ENCODE results near the gene LETM1. TPM values are rescaled to one million over a fixed set of nuclear protein-coding genes. Genes with fewer than 3 reads are reported as not detected.
A peak's percentile ranks its signal among the peaks of the same experiment; 100 is the strongest.

The LETM1 gene
- polyA plus RNA-seq, 1 donor (not counting 4 experiments of a cell fraction or from before 2014, with no cell fraction given): 25.6 TPM

DNA sequence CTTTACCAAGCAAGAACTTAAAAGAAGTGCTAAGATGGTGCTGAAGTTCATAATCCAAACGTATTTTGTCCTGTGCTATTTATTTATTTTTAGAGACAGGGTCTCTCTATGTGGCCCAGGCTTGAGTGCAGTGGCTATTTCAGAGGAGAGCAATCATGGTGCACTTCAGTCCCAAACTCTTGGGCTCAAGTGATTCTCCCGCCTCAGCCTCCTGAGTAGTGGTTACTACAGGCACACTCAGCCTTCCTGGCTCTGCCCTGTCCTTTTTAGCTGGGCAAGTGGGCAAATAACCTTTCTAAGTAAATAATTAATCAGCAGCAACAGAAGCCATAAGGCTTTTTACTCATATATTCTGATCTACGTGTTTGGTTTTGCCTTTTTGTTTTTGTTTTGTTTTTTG lies 17.8 kb upstream of the LETM1 start:
- Histone ChIP-seq H3K36me3 (ENCODE audit: control insufficient read depth in 2 of 2, extremely low read depth in 1 of 2, insufficient read depth in 2 of 2, low read length in 2 of 2) (peaks cover 0 to 4% of the 10 kb centered on the region in 2 experiments), H2AFZ (ENCODE audit: control insufficient read depth, low read length) (no peak overlapping the region), H4K20me1 (ENCODE audit: control insufficient read depth, extremely low read depth, insufficient read depth, low read length) (peaks cover 4% of the 10 kb centered on the region), H3K4me2 (ENCODE audit: control insufficient read depth, extremely low read depth, insufficient read depth, low read depth, low read length) (peak overlapping the region; percentile 82), H3K4me3 (ENCODE audit: control insufficient read depth in 2 of 3, extremely low read depth in 1 of 3, insufficient read depth in 2 of 3, low read depth in 1 of 3, low read length in 3 of 3) (peak overlapping the region in 1 of 3 experiments; percentile 29), H3K9ac (ENCODE audit: control insufficient read depth, extremely low read depth, insufficient read depth, low read length) (no peak overlapping the region), H3K27ac (ENCODE audit: control insufficient read depth, insufficient read depth, low read length) (peak overlapping the region; percentile 78), H3K9me1 (ENCODE audit: control insufficient read depth, extremely low read depth, insufficient read depth, low read length) (no peaks in the 10 kb centered on the region), H3K4me1 (ENCODE audit: control insufficient read depth, extremely low read depth, insufficient read depth, low read length) (peaks cover 28% of the 10 kb centered on the region), H3K9me3 (ENCODE audit: control insufficient read depth, low read depth, low read length) (no peaks in the 10 kb centered on the region), H3K79me2 (ENCODE audit: control insufficient read depth, insufficient read depth, low read length) (peaks cover 68% of the 10 kb centered on the region), H3K27me3 (ENCODE audit: control insufficient read depth, extremely low read depth, insufficient read depth, low read length) (no peaks in the 10 kb centered on the region)
- FAIRE-seq (no peak), DNase-seq (ENCODE audit: low read depth, low spot score) (no peak)
- dilution Hi-C loops (cut with MboI; ENCODE audit: extremely low pct_ligation_motif_present, low sequenced_read_pairs): no loop called here
- TF ChIP-seq CTCF (optimal IDR thresholded peaks at IDR 0.05 in 1 of 3, IDR thresholded peaks at IDR 0.05 in 1 of 3, conservative IDR thresholded peaks at IDR 0.05 in 1 of 3; ENCODE audit: extremely low read depth in 1 of 3, insufficient read depth in 2 of 3, low read length in 3 of 3): no peak
- TF ChIP-seq EZH2 (IDR thresholded peaks at IDR 0.05; ENCODE audit: low read length): no peak

DNA sequence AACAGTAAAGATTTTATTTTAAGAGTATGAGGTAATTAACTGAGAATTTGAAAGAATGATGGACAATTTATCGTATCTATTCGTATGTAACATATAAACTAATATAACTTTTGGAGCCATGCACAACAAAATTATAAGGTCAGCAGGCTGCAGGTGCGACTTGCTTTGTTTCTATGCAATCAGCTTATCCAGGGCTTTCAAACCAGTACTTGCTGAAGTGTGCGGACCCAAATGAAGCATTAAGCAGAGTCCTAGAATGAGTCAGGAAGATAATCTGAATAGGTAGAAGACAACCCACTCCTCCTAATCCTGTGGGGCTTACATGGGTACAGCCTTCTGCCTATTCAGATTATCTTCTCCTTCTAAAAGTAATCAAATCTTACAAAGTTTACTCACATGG lies 17.3 kb upstream of the LETM1 start:
- no peak for FAIRE-seq
- Histone ChIP-seq H3K79me2 (ENCODE audit: control insufficient read depth, insufficient read depth, low read length) (peaks cover 63% of the 10 kb centered on the region), H4K20me1 (ENCODE audit: control insufficient read depth, extremely low read depth, insufficient read depth, low read length) (no peaks in the 10 kb centered on the region), H3K4me2 (ENCODE audit: control insufficient read depth, extremely low read depth, insufficient read depth, low read depth, low read length) (peak overlapping the region; percentile 82), H3K4me1 (ENCODE audit: control insufficient read depth, extremely low read depth, insufficient read depth, low read length) (peaks cover 28% of the 10 kb centered on the region), H3K36me3 (ENCODE audit: control insufficient read depth in 2 of 2, extremely low read depth in 1 of 2, insufficient read depth in 2 of 2, low read length in 2 of 2) (no peaks in the 10 kb centered on the region), H2AFZ (ENCODE audit: control insufficient read depth, low read length) (no peak overlapping the region), H3K27me3 (ENCODE audit: control insufficient read depth, extremely low read depth, insufficient read depth, low read length) (no peaks in the 10 kb centered on the region), H3K4me3 (ENCODE audit: control insufficient read depth in 2 of 3, extremely low read depth in 1 of 3, insufficient read depth in 2 of 3, low read depth in 1 of 3, low read length in 3 of 3) (peak overlapping the region in 2 of 3 experiments; percentile 29 to 67), H3K9me3 (ENCODE audit: control insufficient read depth, low read depth, low read length) (no peaks in the 10 kb centered on the region), H3K9ac (ENCODE audit: control insufficient read depth, extremely low read depth, insufficient read depth, low read length) (peak overlapping the region; percentile 74), H3K27ac (ENCODE audit: control insufficient read depth, insufficient read depth, low read length) (peak overlapping the region; percentile 78), H3K9me1 (ENCODE audit: control insufficient read depth, extremely low read depth, insufficient read depth, low read length) (no peaks in the 10 kb centered on the region)
- DNase-seq (ENCODE audit: low read depth, low spot score): no peak
- dilution Hi-C loops (cut with MboI; ENCODE audit: extremely low pct_ligation_motif_present, low sequenced_read_pairs): no loop called here
- no peak for TF ChIP-seq EZH2 (IDR thresholded peaks at IDR 0.05; ENCODE audit: low read length)
- no peak for TF ChIP-seq CTCF (optimal IDR thresholded peaks at IDR 0.05 in 1 of 3, IDR thresholded peaks at IDR 0.05 in 1 of 3, conservative IDR thresholded peaks at IDR 0.05 in 1 of 3; ENCODE audit: extremely low read depth in 1 of 3, insufficient read depth in 2 of 3, low read length in 3 of 3)

Data from keratinocyte (primary cell).